NB4 (cell line): Measurements from ENCODE around the gene LRRC2.

Experiments used
- DNase-seq: peaks from one replicate; pipeline ENCODE4 v3.0.0; 2010; ENCODE audit warnings: low read depth
- H3K4me3 ChIP-seq: one replicate; pipeline ENCODE4 v1.5.1; 2011; ENCODE audit warnings: mild to moderate bottlenecking, low read depth, low read length, moderate library complexity
- CTCF ChIP-seq: IDR thresholded peaks from one replicate; pipeline ENCODE4 v1.5.1; 2012; ENCODE audit warnings: low read depth, low read length
- MAX ChIP-seq: IDR thresholded peaks from 2 replicates; pipeline ENCODE4 v1.6.1; 2011; ENCODE audit warnings: low read depth, low read length
- MYC ChIP-seq: IDR thresholded peaks from 2 replicates; pipeline ENCODE4 v1.6.1; 2011; ENCODE audit warnings: low read depth, low read length
- POLR2A ChIP-seq: IDR thresholded peaks from 2 replicates; pipeline ENCODE4 v1.6.1; 2011; ENCODE audit warnings: mild to moderate bottlenecking; ENCODE audit not compliant: insufficient read length; ENCODE audit errors: extremely low read depth

Gene LRRC2

GRCh38 chr3:46466871-46467403 is 99.2 kb downstream of the LRRC2 start:
- no peak for TF ChIP-seq MYC
- no peak for TF ChIP-seq CTCF
- no peak for TF ChIP-seq MAX
- TF ChIP-seq POLR2A, result no peak
- no peak for DNase-seq

GRCh38 chr3:46466273-46466672 is 99.8 kb downstream of the LRRC2 start:
- no peak for DNase-seq
- TF ChIP-seq POLR2A (no peak), CTCF (no peak), MYC (no peak), MAX (no peak)
- H3K4me3 ChIP-seq, result no peak overlapping the region

More at GRCh38 chr3:46466871-46467403, 99.2 kb downstream of the LRRC2 start:
- no peak overlapping the region for H3K4me3 ChIP-seq
